RWPE2 (cell line): Measurements from ENCODE around the gene ENGASE.

Source experiments
- ATAC-seq: fragments of 200-7000 bp; cut with Tn5 transposase; 3 replicates; pipeline ENCODE4 v1.9.1; 2021; ENCODE audit warnings: low read depth
- DNase-seq: peaks from one replicate; pipeline ENCODE4 v3.0.0-alpha.2; 2020; ENCODE audit warnings: low spot score
- H3K27ac ChIP-seq: fragments of 450-650 bp; 2 replicates; pipeline ENCODE4 v1.5.1; 2017; ENCODE audit warnings: mild to moderate bottlenecking; ENCODE audit not compliant: poor library complexity, severe bottlenecking
- H3K27me3 ChIP-seq: fragments of 250-450 bp; sonication (Bioruptor Pico); 2 replicates; pipeline ENCODE4 v1.5.1; 2021; ENCODE audit warnings: mild to moderate bottlenecking, moderate library complexity; ENCODE audit not compliant: insufficient read depth, poor library complexity, severe bottlenecking
- H3K36me3 ChIP-seq: fragments of 250-450 bp; sonication (Bioruptor Pico); 2 replicates; pipeline ENCODE4 v1.5.1; 2020; ENCODE audit warnings: low read depth, mild to moderate bottlenecking, moderate library complexity
- H3K4me1 ChIP-seq: fragments of 250-450 bp; sonication (Bioruptor Pico); 2 replicates; pipeline ENCODE4 v1.5.1; 2021; ENCODE audit warnings: mild to moderate bottlenecking, moderate library complexity; ENCODE audit not compliant: insufficient read depth, poor library complexity, severe bottlenecking
- H3K4me3 ChIP-seq: fragments of 250-450 bp; sonication (Bioruptor Pico); 2 replicates; pipeline ENCODE4 v1.5.1; 2021; ENCODE audit warnings: mild to moderate bottlenecking, moderate library complexity; ENCODE audit not compliant: severe bottlenecking
- H3K9me3 ChIP-seq: fragments of 250-450 bp; sonication (Bioruptor Pico); 2 replicates; pipeline ENCODE4 v1.5.1; 2021; ENCODE audit warnings: mild to moderate bottlenecking, moderate library complexity; ENCODE audit not compliant: severe bottlenecking
- TF ChIP-seq, protein P1 (sequence below): fragments of 450-650 bp; IDR thresholded peaks from one replicate; pipeline ENCODE4 v1.5.1; 2017; ENCODE audit warnings: mild to moderate bottlenecking, moderate library complexity; ENCODE audit not compliant: poor library complexity, severe bottlenecking

The ENGASE gene

DNA sequence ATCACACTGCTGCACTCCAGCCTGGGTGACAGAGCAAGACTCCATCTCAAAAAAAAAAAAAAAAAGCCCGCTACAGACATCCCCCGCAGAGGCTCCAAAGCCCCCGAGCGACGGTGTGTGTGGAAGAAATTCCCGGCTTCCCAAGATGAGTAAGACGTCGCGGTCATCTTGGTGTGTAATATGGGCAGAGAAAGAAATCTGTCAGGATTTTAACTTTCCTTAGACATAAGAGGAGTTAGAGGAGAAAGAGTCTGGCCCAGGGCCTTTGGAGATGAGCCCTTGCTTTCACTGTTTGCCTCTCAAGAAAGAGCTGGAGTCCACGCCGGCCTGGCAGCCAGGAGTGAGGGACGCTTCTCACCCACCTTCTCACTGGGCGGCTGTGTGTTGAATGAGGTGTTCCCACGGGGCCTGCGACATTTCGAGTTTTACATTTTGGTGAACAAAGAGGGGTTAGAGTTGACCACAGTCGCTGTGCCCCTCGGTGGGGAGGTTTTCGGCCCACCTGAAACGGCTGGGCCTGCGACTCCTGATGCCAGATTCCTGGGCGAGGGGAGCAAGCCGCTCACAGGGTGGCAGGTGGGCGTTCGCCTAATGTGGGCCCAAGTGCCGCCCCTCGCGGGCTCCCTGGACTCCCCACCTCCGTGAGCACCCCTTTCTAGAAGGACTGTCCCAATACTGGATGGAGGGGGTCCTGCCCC is 32.8 kb upstream of the ENGASE start:
- no peak for ATAC-seq
- Histone ChIP-seq H3K4me3 (no peak overlapping the region), H3K27me3 (no peaks in the 10 kb centered on the region), H3K36me3 (no peaks in the 10 kb centered on the region), H3K27ac (no peak overlapping the region), H3K4me1 (peaks cover 22% of the 10 kb centered on the region), H3K9me3 (no peaks in the 10 kb centered on the region)
- no peak for DNase-seq
- TF ChIP-seq, protein P1, sequence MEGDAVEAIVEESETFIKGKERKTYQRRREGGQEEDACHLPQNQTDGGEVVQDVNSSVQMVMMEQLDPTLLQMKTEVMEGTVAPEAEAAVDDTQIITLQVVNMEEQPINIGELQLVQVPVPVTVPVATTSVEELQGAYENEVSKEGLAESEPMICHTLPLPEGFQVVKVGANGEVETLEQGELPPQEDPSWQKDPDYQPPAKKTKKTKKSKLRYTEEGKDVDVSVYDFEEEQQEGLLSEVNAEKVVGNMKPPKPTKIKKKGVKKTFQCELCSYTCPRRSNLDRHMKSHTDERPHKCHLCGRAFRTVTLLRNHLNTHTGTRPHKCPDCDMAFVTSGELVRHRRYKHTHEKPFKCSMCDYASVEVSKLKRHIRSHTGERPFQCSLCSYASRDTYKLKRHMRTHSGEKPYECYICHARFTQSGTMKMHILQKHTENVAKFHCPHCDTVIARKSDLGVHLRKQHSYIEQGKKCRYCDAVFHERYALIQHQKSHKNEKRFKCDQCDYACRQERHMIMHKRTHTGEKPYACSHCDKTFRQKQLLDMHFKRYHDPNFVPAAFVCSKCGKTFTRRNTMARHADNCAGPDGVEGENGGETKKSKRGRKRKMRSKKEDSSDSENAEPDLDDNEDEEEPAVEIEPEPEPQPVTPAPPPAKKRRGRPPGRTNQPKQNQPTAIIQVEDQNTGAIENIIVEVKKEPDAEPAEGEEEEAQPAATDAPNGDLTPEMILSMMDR: no peak

DNA sequence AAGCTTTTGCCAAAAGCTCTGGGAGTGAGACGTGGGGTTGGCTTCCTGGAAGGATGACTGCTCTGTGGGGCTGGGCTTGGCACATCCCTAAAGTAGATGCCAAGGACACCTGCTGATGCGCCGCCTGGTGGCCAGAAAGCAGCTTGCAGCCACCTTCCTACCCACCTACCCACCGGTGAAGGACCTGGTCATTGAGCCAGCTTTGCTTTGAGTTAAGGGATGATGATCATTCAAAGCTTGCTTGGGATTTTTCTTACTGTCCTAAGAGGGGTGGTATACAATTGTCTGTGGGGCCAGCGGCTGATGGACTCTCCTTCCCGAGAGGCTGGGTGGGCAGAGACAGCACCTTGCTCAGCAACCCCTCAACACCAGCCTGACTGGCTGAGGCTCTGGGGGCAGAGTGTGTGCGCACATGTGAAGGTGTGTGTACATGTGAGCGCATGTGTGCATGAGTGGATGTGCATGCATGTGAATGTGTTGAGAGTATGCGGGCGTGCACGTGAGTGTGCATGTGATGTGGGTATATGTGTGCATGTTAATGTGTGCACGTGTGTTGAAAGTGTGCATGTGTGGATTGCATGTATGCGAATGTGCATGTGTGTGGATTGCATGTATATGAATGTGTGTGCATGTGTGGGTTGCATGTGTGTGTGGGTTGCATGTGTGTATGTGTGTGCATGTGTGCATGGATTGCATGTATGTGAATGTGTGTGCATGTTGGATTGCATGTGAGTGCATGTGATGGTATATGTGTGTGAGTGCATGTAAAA is 32.0 kb upstream of the ENGASE start:
- DNase-seq: no peak
- H3K27ac ChIP-seq: no peak overlapping the region
- no peak overlapping the region for H3K4me3 ChIP-seq
- no peaks in the 10 kb centered on the region for H3K9me3 ChIP-seq
- peaks cover 16% of the 10 kb centered on the region for H3K4me1 ChIP-seq
- peak; percentile 64 for ATAC-seq
- no peaks in the 10 kb centered on the region for H3K27me3 ChIP-seq
- H3K36me3 ChIP-seq: no peaks in the 10 kb centered on the region
- TF ChIP-seq, protein P1: peak; percentile 89

DNA sequence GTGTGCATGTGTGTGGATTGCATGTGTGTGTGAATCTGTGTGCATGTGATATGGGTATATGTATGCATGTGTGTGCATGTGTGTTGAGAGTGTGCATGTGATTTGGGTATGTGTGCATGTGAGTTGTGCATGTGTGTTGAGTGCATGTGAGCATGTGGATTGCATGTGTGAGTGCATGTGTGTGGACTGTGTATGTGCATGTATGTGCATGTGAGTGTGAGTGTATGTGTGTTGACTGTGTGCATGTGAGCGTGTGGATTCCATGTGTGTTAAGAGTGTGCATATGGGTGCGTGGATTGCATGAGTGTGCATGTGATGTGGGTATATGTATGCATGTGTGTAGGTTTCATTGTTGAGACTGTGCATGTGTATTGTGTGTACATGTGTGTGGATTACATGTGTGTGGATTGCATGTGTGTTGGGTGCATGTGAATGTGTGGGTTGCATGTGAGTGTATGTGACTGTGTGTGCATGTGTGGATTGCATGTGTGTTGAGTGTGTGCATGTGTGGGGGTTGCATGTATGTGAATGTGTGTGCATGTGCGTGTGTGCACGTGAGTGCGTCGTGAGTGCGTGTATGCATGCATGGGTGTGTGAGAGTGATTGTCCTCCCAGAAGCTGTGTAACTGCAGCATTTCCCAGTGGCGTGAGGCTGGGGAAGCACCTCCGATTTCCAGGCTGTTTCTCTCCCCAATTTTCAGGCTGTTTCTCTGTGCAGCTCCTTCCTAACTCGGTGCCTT is 31.3 kb upstream of the ENGASE start:
- no peak overlapping the region for H3K4me3 ChIP-seq
- H3K27me3 ChIP-seq: no peaks in the 10 kb centered on the region
- H3K27ac ChIP-seq: no peak overlapping the region
- DNase-seq (no peak), ATAC-seq (no peak)
- H3K4me1 ChIP-seq: peaks cover 9% of the 10 kb centered on the region
- TF ChIP-seq, protein P1: no peak
- H3K36me3 ChIP-seq: no peaks in the 10 kb centered on the region
- H3K9me3 ChIP-seq: no peaks in the 10 kb centered on the region

DNA sequence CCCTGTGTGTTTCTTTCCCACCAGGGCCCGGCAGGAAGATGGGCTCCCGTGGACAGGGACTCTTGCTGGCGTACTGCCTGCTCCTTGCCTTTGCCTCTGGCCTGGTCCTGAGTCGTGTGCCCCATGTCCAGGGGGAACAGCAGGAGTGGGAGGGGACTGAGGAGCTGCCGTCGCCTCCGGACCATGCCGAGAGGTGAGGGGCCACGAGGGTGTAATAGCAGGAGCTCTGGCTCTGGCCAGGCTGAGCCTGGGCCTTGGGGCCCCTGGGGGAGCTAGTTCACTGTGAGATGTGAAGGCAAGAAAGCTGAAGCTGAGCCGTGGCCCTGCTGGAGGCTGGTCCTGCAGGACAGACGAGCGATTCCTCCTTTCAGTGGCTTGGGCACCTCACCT is 30.7 kb upstream of the ENGASE start:
- no peak for DNase-seq
- Histone ChIP-seq H3K4me1 (peaks cover 3% of the 10 kb centered on the region), H3K9me3 (no peaks in the 10 kb centered on the region), H3K27ac (no peak overlapping the region), H3K27me3 (no peaks in the 10 kb centered on the region), H3K4me3 (no peak overlapping the region), H3K36me3 (no peaks in the 10 kb centered on the region)
- TF ChIP-seq, protein P1: no peak
- no peak for ATAC-seq
